GM12878 (cell line): ENCODE results near the gene AKNA. TPM values are rescaled to one million over a fixed set of nuclear protein-coding genes. Genes with fewer than 3 reads are reported as not detected.

Source experiments
- ATAC-seq: fragments of 200-7000 bp; cut with Tn5 transposase; 3 replicates; pipeline ENCODE4 v1.9.1; 2020; ENCODE audit warnings: mild to moderate bottlenecking, moderate library complexity
- BruUV-seq: library from RNA; stranded (reverse); fragments of 400-500 nt; replicated peaks from 2 replicates; lab custom pipeline; 2021; lab: Mats Ljungman, UMichigan
- CTCF ChIA-PET: fragments of 300-600 bp; sonication (Branson Sonifier 250); formaldehyde crosslinking; extraction: SDS; loops from one replicate; lab custom pipeline; 2021; ENCODE audit warnings: inconsistent platforms; lab: Yijun Ruan, JAX
- POLR2A ChIA-PET: fragments of 350-600 bp; formaldehyde crosslinking; extraction: SDS; loops from one replicate; lab custom pipeline; 2021; ENCODE audit warnings: inconsistent platforms; lab: Charles Lee
- RAD21 ChIA-PET: fragments of 300-600 bp; sonication (Branson Sonifier 250); formaldehyde crosslinking; loops from one replicate; lab custom pipeline; 2023; ENCODE audit warnings: antibody characterized with exemption; ENCODE audit not compliant: unreplicated experiment; lab: Charles Lee
- SMC1A ChIA-PET: fragments of 300-600 bp; sonication (Branson Sonifier 250); formaldehyde crosslinking; loops from one replicate; lab custom pipeline; 2023; ENCODE audit not compliant: unreplicated experiment, uncharacterized antibody; lab: Charles Lee
- DNase-seq: peaks from one replicate; pipeline ENCODE4 v3.0.0-alpha.2; 2011; ENCODE audit warnings: low read depth, low spot score
- FAIRE-seq: peaks from 3 replicates; lab custom pipeline; 2011; peaks lifted over from hg19 to GRCh38; lab: Jason Lieb, UNC
- H2AFZ ChIP-seq: 2 replicates; pipeline ENCODE4 v1.6.0; 2011; ENCODE audit warnings: low read depth, low read length, control low read depth; ENCODE audit not compliant: control insufficient read depth
- H3K27ac ChIP-seq: 2 replicates; pipeline ENCODE4 v1.5.1; 2011; ENCODE audit warnings: control low read depth; ENCODE audit not compliant: control insufficient read depth, insufficient read depth
- H3K27me3 ChIP-seq, 2 experiments: replicated peaks in 1 of 2; 2 replicates each; pipeline versions ENCODE4 v1.6.0 to v1.6.1; 2011; ENCODE audit warnings: low read length in 1 of 2; ENCODE audit not compliant: control insufficient read depth in 2 of 2, insufficient read depth in 2 of 2
- H3K36me3 ChIP-seq, 2 experiments: 2 replicates each; pipeline ENCODE4 v1.5.1; 2011; ENCODE audit warnings: low read length in 1 of 2; ENCODE audit not compliant: control insufficient read depth in 2 of 2, insufficient read depth in 2 of 2
- H3K4me1 ChIP-seq: 2 replicates; pipeline ENCODE4 v1.6.1; 2011; ENCODE audit warnings: mild to moderate bottlenecking, low read length, moderate library complexity, mixed read lengths; ENCODE audit not compliant: control insufficient read depth, insufficient read depth
- H3K4me2 ChIP-seq: 2 replicates; pipeline ENCODE4 v1.6.0; 2011; ENCODE audit warnings: control low read depth; ENCODE audit not compliant: control insufficient read depth, insufficient read depth
- H3K4me3 ChIP-seq: fragments of 200-600 bp; sonication (generic); 2 replicates; pipeline ENCODE4 v1.5.1; 2016
- H3K79me2 ChIP-seq: 2 replicates; pipeline ENCODE4 v1.6.0; 2011; ENCODE audit warnings: low read length; ENCODE audit not compliant: control insufficient read depth, insufficient read depth
- H3K9ac ChIP-seq: 2 replicates; pipeline ENCODE4 v1.8.0; 2011; ENCODE audit warnings: low read length, control low read depth, mixed read lengths; ENCODE audit not compliant: control insufficient read depth, insufficient read depth
- H3K9me3 ChIP-seq: replicated peaks from 3 replicates; pipeline ENCODE4 v1.5.1; 2011; ENCODE audit warnings: mild to moderate bottlenecking, low read length; ENCODE audit not compliant: control insufficient read depth, insufficient read depth
- H4K20me1 ChIP-seq: 2 replicates; pipeline ENCODE4 v1.6.0; 2011; ENCODE audit not compliant: control insufficient read depth, insufficient read depth
- JUND ChIP-seq: IDR thresholded peaks from 2 replicates; pipeline ENCODE4 v1.6.1; 2012; ENCODE audit warnings: low read depth, mild to moderate bottlenecking, low read length, improper control_type of control experiment, moderate library complexity
- MXI1 ChIP-seq: fragments of 150-350 bp; IDR thresholded peaks from 2 replicates; pipeline ENCODE4 v1.6.1; 2011; ENCODE audit warnings: low read depth, mild to moderate bottlenecking, inconsistent platforms, low read length, improper control_type of control experiment
- NFYB ChIP-seq: IDR thresholded peaks from 2 replicates; pipeline ENCODE4 v1.6.1; 2011; ENCODE audit warnings: low read depth, mild to moderate bottlenecking, low read length, improper control_type of control experiment, moderate library complexity; ENCODE audit not compliant: insufficient read depth
- RAD51 ChIP-seq: fragments of 450-650 bp; IDR thresholded peaks from 2 replicates; pipeline ENCODE4 v1.6.1; 2016; ENCODE audit warnings: moderate library complexity, mild to moderate bottlenecking, inconsistent platforms
- SIN3A ChIP-seq: IDR thresholded peaks from 2 replicates; pipeline ENCODE4 v1.6.1; 2012; ENCODE audit warnings: low read depth, low read length, improper control_type of control experiment
- TAF1 ChIP-seq: IDR thresholded peaks from 2 replicates; pipeline ENCODE4 v1.6.1; 2011; ENCODE audit warnings: mild to moderate bottlenecking, low read depth, low read length, borderline replicate concordance
- ZNF217 ChIP-seq: fragments of 450-650 bp; IDR thresholded peaks from 2 replicates; pipeline ENCODE4 v1.6.1; 2017; ENCODE audit warnings: antibody characterized with exemption, mild to moderate bottlenecking
- ZNF384 ChIP-seq: IDR thresholded peaks from 2 replicates; pipeline ENCODE4 v1.6.1; 2012; ENCODE audit warnings: low read depth, mild to moderate bottlenecking, low read length, improper control_type of control experiment, borderline replicate concordance
- WGBS: methylation state at CpG from one replicate; pipeline ENCODE4 v1.1.6; 2016; ENCODE audit warnings: low lambda C conversion rate; ENCODE audit not compliant: insufficient replicate concordance, insufficient coverage; ENCODE audit errors: missing lambda C conversion rate; 5-methylcytosine and 5-hydroxymethylcytosine counted together
- in situ Hi-C: fragments of 300-500 bp; cut with MboI; formaldehyde crosslinking; loops from 9 replicates; pipeline ENCODE4 v1.14.3; 2018; ENCODE audit warnings: mixed read lengths
- intact Hi-C: fragments of 100-400 bp; cut with micrococcal nuclease; formaldehyde crosslinking; loops from one replicate; pipeline ENCODE4 v1.14.2; 2022; ENCODE audit not compliant: unreplicated experiment
- polyA plus RNA-seq, 11 experiments: library from polyadenylated mRNA; depleted of rRNA in 4 of 11; unstranded in 6 of 11; stranded (reverse) in 5 of 11; fragments of >200 nt; fragmentation: Nextera tagmentation in 4 of 11; fragmentation: Illumina TruSeq in 1 of 11; extraction: Ambion mirVana in 4 of 11; extraction: Trizol in 1 of 11; gene quantifications; 1 replicate in 1 of 11; 2 replicates in 10 of 11; pipeline versions ENCODE4 v1.2.1 to v1.2.3, GENCODE V29; 2011 to 2016; ENCODE audit warnings: inconsistent platforms in 2 of 11, missing spikeins in 2 of 11, low read depth in 1 of 11
- total RNA-seq, 4 experiments: library from RNA; depleted of rRNA in 3 of 4; stranded (reverse); fragments of >200 nt in 3 of 4; fragmentation: Illumina TruSeq in 1 of 4; extraction: Trizol in 1 of 4; gene quantifications; 2 replicates each; pipeline versions ENCODE4 v1.2.1 to v1.2.3, GENCODE V29; 2013 to 2021
- TF ChIP-seq, protein P1 (sequence below): fragments of 450-650 bp; IDR thresholded peaks from 2 replicates; pipeline ENCODE4 v1.6.1; 2017; ENCODE audit warnings: mild to moderate bottlenecking, moderate library complexity
- TF ChIP-seq, protein P2 (sequence below): fragments of 450-650 bp; IDR thresholded peaks from 2 replicates; pipeline ENCODE4 v1.6.1; 2016; ENCODE audit warnings: mild to moderate bottlenecking
- TF ChIP-seq, protein P3 (sequence below): IDR thresholded peaks from 2 replicates; pipeline ENCODE4 v1.6.1; 2012; ENCODE audit warnings: low read length, inconsistent platforms

AKNA gene
- total and polyA plus RNA-seq, 10 of the 15 experiments (the other 5 are each of a cell fraction or from before 2014, with no cell fraction given), result 1.6 to 132 (median 35.3) TPM

- no peak overlapping the region for H3K27ac ChIP-seq
- POLR2A ChIA-PET, result no interaction called here
- TF ChIP-seq TAF1 (no peak), JUND (no peak), ZNF384 (no peak), NFYB (no peak), ZNF217 (no peak), RAD51 (no peak), MXI1 (no peak), SIN3A (no peak)
- TF ChIP-seq, protein P1, sequence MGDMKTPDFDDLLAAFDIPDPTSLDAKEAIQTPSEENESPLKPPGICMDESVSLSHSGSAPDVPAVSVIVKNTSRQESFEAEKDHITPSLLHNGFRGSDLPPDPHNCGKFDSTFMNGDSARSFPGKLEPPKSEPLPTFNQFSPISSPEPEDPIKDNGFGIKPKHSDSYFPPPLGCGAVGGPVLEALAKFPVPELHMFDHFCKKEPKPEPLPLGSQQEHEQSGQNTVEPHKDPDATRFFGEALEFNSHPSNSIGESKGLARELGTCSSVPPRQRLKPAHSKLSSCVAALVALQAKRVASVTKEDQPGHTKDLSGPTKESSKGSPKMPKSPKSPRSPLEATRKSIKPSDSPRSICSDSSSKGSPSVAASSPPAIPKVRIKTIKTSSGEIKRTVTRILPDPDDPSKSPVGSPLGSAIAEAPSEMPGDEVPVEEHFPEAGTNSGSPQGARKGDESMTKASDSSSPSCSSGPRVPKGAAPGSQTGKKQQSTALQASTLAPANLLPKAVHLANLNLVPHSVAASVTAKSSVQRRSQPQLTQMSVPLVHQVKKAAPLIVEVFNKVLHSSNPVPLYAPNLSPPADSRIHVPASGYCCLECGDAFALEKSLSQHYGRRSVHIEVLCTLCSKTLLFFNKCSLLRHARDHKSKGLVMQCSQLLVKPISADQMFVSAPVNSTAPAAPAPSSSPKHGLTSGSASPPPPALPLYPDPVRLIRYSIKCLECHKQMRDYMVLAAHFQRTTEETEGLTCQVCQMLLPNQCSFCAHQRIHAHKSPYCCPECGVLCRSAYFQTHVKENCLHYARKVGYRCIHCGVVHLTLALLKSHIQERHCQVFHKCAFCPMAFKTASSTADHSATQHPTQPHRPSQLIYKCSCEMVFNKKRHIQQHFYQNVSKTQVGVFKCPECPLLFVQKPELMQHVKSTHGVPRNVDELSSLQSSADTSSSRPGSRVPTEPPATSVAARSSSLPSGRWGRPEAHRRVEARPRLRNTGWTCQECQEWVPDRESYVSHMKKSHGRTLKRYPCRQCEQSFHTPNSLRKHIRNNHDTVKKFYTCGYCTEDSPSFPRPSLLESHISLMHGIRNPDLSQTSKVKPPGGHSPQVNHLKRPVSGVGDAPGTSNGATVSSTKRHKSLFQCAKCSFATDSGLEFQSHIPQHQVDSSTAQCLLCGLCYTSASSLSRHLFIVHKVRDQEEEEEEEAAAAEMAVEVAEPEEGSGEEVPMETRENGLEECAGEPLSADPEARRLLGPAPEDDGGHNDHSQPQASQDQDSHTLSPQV, result no peak
- TF ChIP-seq, protein P2, sequence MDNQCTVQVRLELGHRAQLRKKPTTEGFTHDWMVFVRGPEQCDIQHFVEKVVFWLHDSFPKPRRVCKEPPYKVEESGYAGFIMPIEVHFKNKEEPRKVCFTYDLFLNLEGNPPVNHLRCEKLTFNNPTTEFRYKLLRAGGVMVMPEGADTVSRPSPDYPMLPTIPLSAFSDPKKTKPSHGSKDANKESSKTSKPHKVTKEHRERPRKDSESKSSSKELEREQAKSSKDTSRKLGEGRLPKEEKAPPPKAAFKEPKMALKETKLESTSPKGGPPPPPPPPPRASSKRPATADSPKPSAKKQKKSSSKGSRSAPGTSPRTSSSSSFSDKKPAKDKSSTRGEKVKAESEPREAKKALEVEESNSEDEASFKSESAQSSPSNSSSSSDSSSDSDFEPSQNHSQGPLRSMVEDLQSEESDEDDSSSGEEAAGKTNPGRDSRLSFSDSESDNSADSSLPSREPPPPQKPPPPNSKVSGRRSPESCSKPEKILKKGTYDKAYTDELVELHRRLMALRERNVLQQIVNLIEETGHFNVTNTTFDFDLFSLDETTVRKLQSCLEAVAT, result no peak
- TF ChIP-seq, protein P3, sequence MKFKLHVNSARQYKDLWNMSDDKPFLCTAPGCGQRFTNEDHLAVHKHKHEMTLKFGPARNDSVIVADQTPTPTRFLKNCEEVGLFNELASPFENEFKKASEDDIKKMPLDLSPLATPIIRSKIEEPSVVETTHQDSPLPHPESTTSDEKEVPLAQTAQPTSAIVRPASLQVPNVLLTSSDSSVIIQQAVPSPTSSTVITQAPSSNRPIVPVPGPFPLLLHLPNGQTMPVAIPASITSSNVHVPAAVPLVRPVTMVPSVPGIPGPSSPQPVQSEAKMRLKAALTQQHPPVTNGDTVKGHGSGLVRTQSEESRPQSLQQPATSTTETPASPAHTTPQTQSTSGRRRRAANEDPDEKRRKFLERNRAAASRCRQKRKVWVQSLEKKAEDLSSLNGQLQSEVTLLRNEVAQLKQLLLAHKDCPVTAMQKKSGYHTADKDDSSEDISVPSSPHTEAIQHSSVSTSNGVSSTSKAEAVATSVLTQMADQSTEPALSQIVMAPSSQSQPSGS, result no peak
- TF ChIP-seq, all 136 proteins: peak for 0
- Histone ChIP-seq H3K79me2 (no peaks in the 10 kb centered on the region), H3K36me3 (no peaks in the 10 kb centered on the region), H2AFZ (no peak overlapping the region), H3K27me3 (no peaks in the 10 kb centered on the region; a peak in 1 of 4 replicates), H3K4me3 (no peak overlapping the region), H3K4me1 (peaks cover 4% of the 10 kb centered on the region; the same call in 1 of the 2 replicates), H3K4me2 (no peak overlapping the region), H4K20me1 (no peaks in the 10 kb centered on the region), H3K9me3 (no peaks in the 10 kb centered on the region), H3K9ac (no peak overlapping the region)
- no TSS peak for BruUV-seq
- ChIA-PET CTCF (interaction anchor here (1.1 kb wide), 1 partner anchor 20 kb away, joined by 3 read pairs; no protein-coding TSS in a partner anchor), RAD21 (no interaction called here), SMC1A (no interaction called here)
- DNase-seq (no peak), FAIRE-seq (no peak), ATAC-seq (no peak)
- intact Hi-C loops (no loop called here), in situ Hi-C loops (loop anchor here (10.0 kb wide), 1 partner anchor 1113 kb away; no protein-coding TSS in a partner anchor)
- 41% methylated on average over 6 of the region's 6 CpGs for WGBS
Measured at GRCh38 chr9:114411452-114411851, 23.7 kb upstream of the AKNA start.
